GM19023 (cell line): ENCODE measurements around the gene PPP1R13B.
"Not testable (repeated sequence)": the region's sequence is repeated elsewhere in the genome, so short reads cannot be mapped to it uniquely, and the experiment has no call there.

ENCODE experiments used
- ATAC-seq: cut with Tn5 transposase; IDR thresholded peaks from one replicate; pipeline ENCODE4 v1.9.1; 2021; ENCODE audit warnings: mild to moderate bottlenecking, moderate library complexity; ENCODE audit not compliant: unreplicated experiment

Gene PPP1R13B

DNA sequence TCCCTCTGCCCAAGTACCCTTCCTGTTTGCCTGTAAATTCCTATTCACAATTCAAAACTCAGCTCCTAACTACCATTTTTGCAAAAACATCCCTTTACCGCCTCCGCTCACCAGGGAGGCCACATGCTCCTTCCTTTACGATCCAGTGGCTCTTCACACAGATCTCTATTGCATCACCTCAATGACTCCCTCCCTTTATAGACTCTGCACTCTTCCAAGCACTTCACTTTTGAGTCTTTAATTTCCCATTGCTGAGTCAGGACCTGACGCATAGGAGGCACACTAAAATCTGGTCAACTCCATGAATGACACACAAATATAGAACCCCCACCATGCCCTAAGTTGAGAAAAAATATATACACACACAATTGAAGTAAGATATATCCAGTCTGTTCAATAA, 45.9 kb downstream of the PPP1R13B start:
- ATAC-seq, result no peak

DNA sequence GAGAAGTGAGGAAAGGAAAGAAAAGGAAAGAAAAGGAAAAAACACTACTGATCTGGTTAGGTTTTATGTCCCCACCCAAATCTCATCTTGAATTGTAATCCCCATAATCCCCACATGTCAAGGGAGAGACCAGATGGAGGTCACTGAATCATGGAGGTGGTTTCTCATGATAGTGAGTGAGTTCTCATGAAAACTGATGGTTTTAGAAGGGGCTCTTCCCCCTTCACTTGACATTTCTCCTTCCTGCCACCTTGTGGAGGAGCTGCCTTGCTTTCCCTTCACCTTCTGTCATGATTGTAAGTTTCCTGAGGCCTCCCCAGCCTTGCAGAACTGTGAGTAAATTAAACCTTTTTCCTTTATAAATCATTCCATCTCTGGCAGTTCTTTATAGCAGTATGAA, 54.2 kb downstream of the PPP1R13B start:
- not testable (repeated sequence) for ATAC-seq

DNA sequence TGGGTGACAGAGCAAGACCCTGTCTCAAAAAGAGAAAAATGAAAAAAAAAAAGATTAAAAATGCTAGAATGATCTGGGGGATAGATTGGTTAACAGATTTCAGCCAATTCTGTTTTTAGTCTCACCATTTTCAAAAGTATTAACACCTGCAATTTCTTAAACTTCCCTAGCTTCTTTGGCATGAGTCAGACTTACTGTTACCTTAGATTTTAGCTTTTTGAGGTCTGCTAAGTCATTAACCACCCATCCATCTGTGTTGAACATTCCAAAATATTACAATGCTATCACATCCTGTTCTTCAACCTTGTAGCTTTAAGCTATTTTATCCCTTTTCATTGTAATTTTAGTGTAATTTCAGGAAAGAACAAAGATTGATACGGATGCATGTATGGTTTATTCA, 59.3 kb downstream of the PPP1R13B start:
- ATAC-seq, result no peak

DNA sequence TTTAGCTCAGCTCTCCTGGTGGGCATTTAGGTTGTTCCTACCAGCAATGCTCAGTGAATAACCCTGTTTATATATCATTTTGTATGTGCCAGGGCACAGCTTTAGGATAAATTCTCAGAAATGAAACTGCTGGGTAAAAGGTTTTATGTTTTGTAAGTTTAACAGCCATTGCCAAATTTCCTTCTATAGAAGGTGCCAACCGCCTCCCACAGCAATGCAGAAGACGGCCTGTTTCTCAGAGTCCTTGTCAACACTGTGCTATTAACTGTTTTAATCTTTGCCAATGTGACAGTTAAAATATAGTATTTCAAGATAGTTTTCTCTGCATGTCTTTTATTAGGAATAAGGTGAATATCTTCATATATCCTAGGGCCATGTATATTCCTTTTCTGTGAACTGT, 65.0 kb downstream of the PPP1R13B start:
- ATAC-seq, result no peak

DNA sequence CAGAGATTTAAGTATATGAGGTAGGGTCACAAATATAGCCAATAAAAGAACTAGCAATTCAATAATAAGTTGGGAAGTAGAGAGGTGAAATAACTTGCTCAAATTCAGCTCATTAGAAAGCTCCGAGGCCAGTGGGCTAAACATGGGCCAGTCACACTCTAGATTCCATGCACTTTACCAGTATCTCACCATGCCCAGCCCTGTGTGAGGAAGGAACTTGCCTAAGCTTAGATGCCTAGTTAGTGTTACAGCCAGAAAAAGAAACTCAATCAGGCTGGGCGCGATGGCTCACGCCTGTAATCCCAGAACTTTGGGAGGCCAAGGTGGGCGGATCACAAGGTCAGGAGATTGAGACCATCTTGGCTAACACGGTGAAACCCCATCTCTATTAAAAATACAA, 71.1 kb downstream of the PPP1R13B start:
- not testable (repeated sequence) for ATAC-seq

DNA sequence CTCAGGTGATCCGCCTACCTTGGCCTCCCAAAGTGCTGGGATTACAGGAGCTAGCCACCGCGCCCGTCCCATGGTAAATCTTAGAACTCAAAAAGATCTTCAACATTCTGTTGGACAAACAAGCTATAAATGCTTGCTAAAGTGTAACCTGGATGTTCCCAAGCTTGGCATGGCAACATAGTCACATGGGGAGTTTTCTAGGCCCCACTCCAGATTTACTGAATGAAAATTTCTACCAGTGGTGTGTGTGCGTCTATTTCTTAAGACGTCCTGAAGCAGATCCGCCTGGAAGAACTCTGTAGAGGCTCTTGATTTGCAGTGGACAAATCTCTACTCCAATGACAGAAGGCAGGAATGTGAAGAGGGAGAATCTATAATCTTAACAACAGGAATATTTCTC, 71.9 kb downstream of the PPP1R13B start:
- no peak for ATAC-seq

DNA sequence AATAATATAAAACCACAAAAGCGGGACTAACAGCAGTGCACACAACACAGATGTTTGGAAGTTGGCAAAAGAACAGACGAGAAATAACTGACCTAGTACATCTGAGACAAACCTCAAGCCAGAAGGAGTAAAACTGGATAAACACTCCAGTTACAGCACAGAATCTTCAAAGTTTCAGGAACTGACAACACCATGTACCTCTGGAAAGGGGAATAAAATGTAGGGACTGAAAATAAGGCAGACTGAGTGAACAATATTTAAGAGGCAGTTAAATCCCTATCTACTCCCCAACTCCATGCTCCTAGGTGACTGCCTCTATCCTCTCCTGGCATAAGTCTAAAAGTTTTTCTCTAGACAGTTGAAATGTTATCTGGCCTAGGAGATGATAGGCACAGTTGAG, 73.9 kb downstream of the PPP1R13B start:
- ATAC-seq, result no peak

DNA sequence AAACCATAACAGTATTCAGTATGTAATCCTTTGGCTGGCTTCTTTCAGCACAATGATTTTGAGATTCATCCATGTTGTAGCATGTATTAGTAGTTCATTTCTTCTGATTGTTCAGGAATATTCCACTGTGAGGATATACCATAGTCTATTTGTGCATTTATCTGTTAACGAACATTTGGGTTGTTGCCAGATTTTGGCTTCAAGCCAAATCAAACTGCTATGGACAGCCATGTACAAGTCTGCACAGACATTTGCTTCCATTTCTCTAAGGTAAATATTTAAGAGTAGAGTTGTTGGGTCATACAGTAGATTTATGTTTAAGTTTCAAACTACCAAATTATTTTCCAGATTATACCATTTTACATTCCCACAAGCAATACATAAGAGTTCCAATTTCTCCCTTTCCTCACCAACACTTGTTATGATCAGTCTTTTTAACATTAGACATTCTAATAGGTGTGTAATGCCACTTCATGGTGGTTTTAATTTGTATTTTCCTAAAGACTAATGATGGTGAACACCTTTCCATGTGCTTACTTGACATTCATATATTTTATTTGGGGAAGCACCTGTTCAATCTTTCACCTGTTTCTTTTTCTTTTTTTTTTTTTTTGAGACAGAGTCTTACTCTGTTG, 75.2 kb downstream of the PPP1R13B start:
- no peak for ATAC-seq

DNA sequence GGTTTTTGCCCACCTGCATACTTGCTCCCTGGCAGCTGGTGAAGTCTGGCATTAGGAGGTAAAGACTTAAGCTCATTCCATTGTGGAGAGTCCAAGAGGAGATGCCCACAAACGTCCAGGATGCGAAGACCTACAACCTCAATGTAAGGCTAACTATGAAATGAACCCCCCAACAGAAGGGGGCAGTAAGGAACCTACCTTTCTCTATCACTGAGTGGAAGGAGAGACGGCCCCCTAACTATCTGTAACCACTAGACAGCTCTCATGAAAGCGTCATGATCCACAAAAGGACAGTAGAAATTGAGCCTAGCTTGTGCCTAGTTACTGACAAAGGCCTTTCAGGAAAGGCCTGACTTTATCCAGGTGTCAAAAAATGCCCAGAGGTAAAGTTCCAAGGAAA, 76.5 kb downstream of the PPP1R13B start:
- ATAC-seq, result no peak

DNA sequence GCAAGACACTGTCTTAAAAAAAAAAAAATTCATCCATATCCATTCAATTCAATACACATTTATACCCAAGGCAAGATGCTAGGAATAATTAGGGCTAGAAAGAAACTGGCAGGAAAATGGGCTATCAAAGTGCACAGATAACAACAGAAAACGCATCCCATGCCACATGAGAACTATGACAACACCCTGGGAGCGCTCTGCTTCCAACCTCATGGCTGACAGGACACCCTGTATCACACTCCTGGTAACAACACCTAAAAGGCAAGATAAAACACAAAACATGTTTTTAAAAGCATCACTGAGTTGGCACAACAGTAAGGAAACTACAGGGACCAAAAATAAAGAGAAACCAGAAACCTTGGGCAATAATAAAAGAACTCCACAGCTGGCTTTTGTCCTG, 76.9 kb downstream of the PPP1R13B start:
- no peak for ATAC-seq

DNA sequence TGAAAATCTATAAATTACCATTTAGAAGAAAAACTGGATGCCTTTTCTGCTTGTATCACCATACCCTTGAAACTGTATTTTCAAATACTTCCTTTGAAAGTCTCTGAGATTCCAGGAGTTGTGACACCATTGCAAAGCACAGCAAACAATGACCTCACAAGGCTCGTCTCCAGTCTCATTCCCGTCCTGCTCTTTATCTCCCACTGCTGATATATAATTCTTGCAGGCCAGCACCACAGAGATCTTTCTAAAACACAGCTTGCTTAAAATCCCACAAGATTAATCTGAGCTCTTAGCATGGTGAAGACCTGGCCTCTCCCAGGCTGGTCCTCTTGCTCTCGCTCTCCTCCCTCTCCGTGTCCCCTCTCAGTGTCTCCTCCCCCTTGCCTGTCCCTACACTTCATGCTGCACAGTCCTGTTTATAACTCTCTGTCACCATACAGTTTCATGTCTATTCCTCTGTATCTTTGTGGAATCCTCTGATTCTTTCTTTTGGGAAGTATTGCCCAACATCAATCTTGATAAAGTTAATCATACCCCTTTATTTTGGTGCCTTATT, 80.0 kb downstream of the PPP1R13B start:
- ATAC-seq, result no peak

DNA sequence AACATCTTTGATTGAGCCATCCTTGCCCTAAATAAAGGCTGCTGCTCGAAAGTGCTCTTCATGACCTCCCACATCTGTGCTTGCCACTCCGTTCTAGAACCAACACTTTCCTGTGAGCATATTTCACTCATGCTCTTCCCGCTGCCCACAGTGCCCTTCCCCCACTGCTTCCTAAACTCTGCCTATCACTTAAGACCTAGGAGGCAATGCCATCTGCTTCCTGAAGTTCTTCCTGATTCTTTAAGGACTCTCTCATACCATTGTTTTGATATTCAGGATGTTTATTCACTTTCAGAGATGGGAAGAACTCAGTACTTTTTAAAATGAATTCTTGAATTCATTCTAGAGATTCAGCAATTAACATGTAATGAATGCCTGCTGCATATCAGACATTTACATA, 81.8 kb downstream of the PPP1R13B start:
- ATAC-seq, result no peak

DNA sequence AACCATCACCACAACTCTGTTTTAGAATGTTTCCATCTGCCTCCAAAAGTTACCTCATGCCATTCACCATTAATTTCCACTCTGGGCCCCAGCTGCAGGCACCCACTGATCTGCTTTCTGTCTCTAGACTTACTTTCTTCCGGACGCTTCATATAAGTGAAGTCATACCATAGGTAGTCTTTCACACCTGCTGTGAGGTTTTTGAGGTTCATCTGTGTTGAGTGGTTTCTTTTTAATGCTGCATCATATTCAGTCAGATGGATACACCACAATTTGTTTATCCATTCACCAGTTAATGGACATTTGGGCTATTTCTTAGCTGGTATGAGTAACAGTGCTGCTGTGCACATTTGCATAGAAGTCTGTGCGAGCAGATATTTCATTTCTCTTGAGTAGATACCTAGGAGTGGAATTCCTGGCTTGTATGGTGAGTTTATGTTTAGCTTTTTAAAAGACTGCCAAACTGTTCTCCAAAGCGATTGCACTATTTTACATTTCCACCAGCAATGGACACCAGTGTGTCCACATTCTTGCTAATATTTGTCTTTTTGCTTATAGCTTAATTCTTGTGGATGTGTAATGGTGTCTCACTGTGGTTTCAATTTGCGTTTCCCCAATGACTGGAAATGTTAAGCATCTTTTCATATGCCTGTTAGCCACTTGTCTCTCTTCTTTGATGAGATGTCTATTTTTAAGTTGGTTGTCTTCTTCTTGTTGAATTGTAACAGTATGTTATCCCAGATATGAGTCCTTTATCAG, 83.5 kb downstream of the PPP1R13B start:
- ATAC-seq, result no peak

DNA sequence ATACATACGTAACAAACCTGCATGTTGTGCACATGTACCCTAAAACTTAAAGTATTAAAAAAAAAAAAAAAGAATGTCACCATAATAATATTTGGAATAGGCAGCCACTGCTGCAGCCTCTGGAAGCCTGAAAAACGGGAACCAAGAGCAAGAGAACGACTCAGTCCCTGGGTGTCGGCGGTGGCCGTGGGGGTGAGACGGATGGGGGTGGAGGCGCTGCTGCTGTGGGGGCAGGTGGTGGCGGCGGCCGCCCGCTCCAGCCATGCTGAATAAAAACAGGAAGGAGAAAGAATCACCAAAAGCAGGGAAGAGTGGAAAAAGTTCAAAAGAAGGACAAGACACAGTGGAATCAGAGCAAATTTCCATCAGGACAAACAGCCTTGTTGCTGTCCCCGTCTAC, 84.8 kb downstream of the PPP1R13B start:
- ATAC-seq, result no peak

DNA sequence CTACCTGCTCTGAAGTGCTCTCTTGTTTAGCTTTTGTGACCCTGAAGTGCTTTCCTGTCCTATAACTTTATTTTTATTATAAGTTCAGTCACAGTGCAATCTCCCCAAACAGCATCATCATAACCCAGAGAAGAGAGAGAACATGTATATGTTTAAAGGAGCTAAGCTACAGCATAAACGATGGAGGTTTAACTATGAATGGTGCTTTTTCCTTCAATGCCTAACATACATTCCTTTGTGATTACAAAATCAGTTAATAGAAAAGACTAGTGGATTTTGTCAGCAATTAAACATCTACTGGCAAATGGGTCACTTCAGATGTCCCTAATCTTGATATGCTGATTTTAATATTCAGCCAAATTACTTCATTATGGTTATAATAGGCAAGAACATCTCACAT, 85.3 kb downstream of the PPP1R13B start:
- no peak for ATAC-seq

DNA sequence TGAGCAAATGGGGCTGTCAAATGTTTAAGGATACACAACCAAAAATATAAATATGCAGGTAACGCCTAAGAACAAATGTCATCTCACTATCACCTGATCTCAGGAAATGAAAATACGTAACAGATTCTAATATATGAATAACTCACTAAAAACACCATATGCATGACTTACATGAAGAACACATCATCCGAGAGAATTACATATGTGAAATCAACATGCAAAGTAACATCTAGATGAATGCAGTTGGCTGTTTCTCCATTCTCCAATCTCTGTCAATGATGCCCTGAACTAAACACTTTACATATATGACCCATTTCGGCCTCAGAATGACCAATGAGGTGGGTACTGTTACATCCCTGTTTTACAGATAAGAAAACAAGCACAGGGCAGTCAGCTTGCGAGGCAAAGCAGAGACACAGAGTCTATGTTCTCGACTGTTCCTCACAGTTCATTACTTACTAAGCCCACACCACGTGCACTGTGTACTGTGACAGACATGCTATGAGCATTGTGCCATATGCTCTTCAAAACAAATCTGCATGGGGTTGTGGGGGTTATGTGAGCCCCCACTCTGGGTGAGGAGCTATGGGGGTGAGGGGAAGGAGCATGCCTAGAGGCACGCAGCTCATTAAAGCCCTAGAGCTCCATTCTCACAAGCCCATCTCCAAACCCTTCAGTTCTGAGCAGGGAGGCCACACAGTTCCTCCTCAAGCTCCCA, 89.2 kb downstream of the PPP1R13B start:
- no peak for ATAC-seq

DNA sequence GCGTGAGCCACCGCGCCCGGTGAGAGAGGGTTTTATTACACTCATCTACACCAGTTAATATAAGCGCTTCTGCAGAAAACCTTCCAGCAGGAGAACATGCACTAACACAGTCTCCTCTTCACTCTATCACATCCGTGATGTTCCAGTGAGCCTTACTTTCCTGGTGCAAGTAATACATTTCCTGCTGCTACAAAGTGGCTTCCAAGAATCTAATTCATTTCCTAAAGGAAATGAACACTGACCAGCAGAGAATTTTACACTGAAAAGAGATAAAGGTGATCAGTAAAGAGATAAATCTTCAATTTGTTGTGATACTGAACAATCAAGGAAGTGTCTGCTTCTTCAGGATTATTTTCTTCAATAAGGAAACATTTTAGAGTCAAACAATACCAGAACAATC, 92.3 kb downstream of the PPP1R13B start:
- no peak for ATAC-seq

DNA sequence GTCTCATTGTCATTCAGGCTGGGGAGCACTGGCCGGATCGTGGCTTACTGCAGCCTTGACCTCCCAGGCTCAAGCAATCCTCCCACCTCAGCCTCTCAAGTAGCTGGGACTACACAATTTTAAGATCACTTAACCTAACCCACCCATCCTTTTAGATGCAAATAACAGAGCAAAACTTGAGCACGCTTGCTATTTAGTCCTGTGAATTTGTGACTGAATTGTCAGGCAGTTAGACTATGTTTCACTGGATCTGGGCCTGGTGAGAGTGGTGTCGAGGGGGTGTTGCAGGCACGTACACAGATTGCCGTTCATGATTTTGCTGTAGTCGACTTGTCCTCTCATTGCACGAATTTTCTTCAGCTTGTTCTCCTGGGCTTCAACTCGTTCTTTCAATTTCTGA, 93.6 kb downstream of the PPP1R13B start:
- no peak for ATAC-seq

DNA sequence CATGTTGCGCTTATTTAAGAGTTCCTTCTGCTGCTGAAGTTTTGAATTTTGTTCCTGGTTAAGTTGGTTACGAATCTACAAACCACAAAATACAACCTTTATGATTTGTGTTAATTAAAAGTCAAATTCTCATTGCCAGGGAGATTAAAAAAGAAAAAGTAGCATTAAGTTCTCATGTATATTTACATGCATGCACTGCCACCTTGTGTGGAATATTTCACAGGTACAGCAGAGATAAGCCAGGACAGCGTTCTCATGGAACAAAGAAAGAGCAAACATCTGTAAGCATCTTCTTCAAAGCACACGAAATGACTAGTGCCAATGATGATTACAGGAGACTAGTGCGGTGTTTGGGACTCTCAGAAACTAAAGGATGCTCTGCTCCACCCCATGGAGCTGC, 97.5 kb downstream of the PPP1R13B start:
- ATAC-seq, result no peak

DNA sequence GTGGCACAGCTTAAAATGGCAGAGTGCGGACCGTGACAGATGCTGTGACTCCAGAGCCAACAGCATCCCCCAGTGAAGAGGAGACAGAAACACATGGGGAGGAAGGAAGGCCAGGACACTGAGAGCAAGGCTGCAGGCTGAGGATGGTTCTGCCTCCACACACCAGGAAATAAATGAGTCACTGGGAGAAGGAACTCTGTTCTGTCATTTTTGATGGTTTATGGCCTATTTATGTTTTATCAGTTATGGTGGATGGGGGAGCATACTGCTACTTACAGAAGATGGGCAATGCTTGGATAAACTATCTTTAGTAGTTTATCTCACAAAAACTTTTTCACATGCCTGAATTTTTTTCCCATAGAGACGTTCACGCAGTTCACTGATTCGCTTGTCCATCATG, 97.9 kb downstream of the PPP1R13B start:
- no peak for ATAC-seq

DNA sequence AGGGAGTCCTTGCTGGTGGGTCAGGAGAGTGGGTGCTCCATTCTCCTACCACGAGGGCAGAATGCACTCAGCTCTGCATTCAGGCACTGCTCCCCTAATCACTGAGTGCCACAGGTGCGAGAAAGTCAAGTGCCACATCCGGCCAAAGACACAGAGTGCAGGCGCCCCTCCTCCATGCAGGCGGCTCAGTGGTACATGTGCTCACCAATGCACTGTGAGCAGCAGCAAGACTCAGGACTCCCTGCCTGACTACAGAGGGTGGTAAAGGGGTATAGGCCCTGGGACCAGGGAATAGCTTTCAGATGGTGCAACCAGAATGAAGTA, 98.9 kb downstream of the PPP1R13B start:
- no peak for ATAC-seq

DNA sequence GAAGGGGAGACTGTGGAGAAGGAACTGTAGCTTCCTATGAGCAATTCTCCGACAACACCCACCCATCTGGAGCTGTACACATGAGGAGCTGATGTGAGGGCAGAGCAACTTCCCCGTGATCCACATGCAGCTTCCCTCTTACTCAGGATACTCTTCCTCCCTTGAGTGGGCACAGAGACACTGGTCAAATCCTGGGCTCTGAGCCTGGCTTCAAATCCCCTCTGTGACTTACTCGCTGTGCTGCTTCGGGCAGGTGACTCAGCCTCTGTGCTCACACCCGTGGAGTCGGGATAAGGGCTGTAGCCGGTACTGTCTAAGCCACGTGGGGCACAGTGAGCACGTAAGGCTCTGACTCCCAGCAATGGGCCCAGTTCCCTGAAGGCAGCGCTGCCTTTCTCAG, 100.7 kb downstream of the PPP1R13B start:
- no peak for ATAC-seq
